Right atrium auricular region (tissue), 2 donors: ENCODE results near the gene GRM8. TPM values are rescaled to one million over a fixed set of nuclear protein-coding genes. Genes with fewer than 3 reads are reported as not detected.

Experiments
- DNase-seq: peaks from one replicate; pipeline ENCODE4 v3.0.0-alpha.2; 2019; ENCODE audit warnings: low spot score
- H3K27ac ChIP-seq, 2 donors: fragments of 200-600 bp; sonication (generic); 1 replicate in 1 of 2; 2 replicates in 1 of 2; pipeline ENCODE4 v1.5.1; 2016 to 2019
- H3K27me3 ChIP-seq, 2 donors: fragments of 200-600 bp; sonication (generic); one replicate each; pipeline versions ENCODE4 v1.5.1 to v1.6.0; 2017 to 2019
- H3K36me3 ChIP-seq: fragments of 200-600 bp; sonication (generic); one replicate; pipeline ENCODE4 v1.5.1; 2016
- H3K4me1 ChIP-seq, 2 donors: fragments of 200-600 bp; sonication (generic); one replicate each; pipeline versions ENCODE4 v1.5.1 to v1.6.0; 2017 to 2019
- H3K4me3 ChIP-seq, 2 donors: fragments of 200-600 bp; sonication (generic); 1 replicate in 1 of 2; 2 replicates in 1 of 2; pipeline ENCODE4 v1.5.1; 2017 to 2019; ENCODE audit warnings: mild to moderate bottlenecking in 1 of 2, moderate library complexity in 1 of 2
- H3K9me3 ChIP-seq, 2 donors: fragments of 200-600 bp; sonication (generic); one replicate each; pipeline ENCODE4 v1.5.1; 2019
- total RNA-seq, 2 donors: library from RNA; depleted of rRNA; stranded (reverse); fragments of >200 nt; gene quantifications; one replicate each; pipeline ENCODE4 v1.1.0, GENCODE V29; 2016
- TF ChIP-seq, protein P1 (sequence below), 2 donors: fragments of 200-600 bp; sonication (generic); IDR thresholded peaks; one replicate each; pipeline ENCODE4 v1.5.1; 2019; ENCODE audit warnings: antibody characterized with exemption in 2 of 2

Gene GRM8
- total RNA-seq, 2 donors from 2014 or later = not detected

- TF ChIP-seq, protein P1, sequence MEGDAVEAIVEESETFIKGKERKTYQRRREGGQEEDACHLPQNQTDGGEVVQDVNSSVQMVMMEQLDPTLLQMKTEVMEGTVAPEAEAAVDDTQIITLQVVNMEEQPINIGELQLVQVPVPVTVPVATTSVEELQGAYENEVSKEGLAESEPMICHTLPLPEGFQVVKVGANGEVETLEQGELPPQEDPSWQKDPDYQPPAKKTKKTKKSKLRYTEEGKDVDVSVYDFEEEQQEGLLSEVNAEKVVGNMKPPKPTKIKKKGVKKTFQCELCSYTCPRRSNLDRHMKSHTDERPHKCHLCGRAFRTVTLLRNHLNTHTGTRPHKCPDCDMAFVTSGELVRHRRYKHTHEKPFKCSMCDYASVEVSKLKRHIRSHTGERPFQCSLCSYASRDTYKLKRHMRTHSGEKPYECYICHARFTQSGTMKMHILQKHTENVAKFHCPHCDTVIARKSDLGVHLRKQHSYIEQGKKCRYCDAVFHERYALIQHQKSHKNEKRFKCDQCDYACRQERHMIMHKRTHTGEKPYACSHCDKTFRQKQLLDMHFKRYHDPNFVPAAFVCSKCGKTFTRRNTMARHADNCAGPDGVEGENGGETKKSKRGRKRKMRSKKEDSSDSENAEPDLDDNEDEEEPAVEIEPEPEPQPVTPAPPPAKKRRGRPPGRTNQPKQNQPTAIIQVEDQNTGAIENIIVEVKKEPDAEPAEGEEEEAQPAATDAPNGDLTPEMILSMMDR (IDR thresholded peaks at IDR 0.05) = no peak
- no peaks in the 10 kb centered on the region for H3K27me3 ChIP-seq
- DNase-seq = no peak
- no peak overlapping the region for H3K4me3 ChIP-seq
- H3K36me3 ChIP-seq = no peaks in the 10 kb centered on the region
- H3K9me3 ChIP-seq = no peaks in the 10 kb centered on the region
- no peak overlapping the region for H3K27ac ChIP-seq
- H3K4me1 ChIP-seq = no peaks in the 10 kb centered on the region
Measured at GRCh38 chr7:127093340-127093739, 159.4 kb downstream of the GRM8 start.

GRCh38 chr7:127091620-127092019 is 161.1 kb downstream of the GRM8 start:
- TF ChIP-seq, protein P1 (IDR thresholded peaks at IDR 0.05) = no peak
- Histone ChIP-seq H3K36me3 (no peaks in the 10 kb centered on the region), H3K9me3 (no peaks in the 10 kb centered on the region), H3K4me1 (no peaks in the 10 kb centered on the region), H3K4me3 (no peak overlapping the region), H3K27ac (no peak overlapping the region), H3K27me3 (no peaks in the 10 kb centered on the region)
- DNase-seq = no peak

DNA sequence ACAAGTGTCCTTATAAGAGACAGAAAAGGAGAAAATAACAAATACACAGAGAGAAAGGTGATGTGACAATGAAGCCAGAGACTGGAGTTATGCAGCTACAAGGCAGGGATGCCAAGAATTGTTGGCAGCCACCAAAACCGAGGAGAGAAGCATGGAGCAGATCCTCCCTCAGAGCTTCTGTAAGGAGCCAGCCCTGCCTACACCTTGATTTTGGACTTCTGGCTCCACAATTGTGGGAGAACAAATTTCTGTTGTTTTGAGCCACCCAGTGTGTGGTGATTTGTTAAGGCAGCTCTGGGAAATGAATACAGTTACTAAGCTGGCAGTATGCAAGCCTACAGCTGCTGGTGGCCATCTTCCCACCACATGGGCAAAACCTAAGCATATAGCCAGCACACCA is 163.6 kb downstream of the GRM8 start:
- TF ChIP-seq, protein P1 (IDR thresholded peaks at IDR 0.05) = no peak
- no peaks in the 10 kb centered on the region for H3K4me1 ChIP-seq
- no peaks in the 10 kb centered on the region for H3K27me3 ChIP-seq
- H3K36me3 ChIP-seq = no peaks in the 10 kb centered on the region
- no peak for DNase-seq
- no peak overlapping the region for H3K4me3 ChIP-seq
- no peaks in the 10 kb centered on the region for H3K9me3 ChIP-seq
- H3K27ac ChIP-seq = no peak overlapping the region

DNA sequence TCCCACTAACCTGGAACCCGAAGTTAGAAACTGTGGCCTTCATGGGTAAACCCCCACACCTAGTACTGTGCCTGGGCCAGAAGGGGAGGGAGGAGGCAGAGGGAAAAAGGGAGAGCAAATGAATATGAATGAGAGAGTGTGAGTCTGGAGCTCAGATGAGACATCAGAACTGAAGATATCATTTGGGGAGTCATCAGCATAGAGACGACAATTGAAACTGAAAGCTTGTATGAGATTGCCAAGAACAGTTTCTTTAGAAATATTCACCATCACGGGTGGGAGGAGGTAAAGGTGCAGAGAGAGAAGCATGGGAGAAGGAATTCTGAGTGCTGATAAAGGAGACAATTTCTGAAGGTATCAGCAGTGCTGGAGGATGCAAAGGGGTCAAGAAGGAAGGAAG is 171.2 kb downstream of the GRM8 start:
- H3K4me1 ChIP-seq = no peaks in the 10 kb centered on the region
- DNase-seq = no peak
- no peaks in the 10 kb centered on the region for H3K27me3 ChIP-seq
- H3K4me3 ChIP-seq = no peak overlapping the region
- TF ChIP-seq, protein P1 (IDR thresholded peaks at IDR 0.05) = no peak
- no peak overlapping the region for H3K27ac ChIP-seq
- H3K36me3 ChIP-seq = no peaks in the 10 kb centered on the region
- H3K9me3 ChIP-seq = no peaks in the 10 kb centered on the region

GRCh38 chr7:127080576-127080975 is 172.2 kb downstream of the GRM8 start:
- Histone ChIP-seq H3K4me1 (no peaks in the 10 kb centered on the region), H3K36me3 (no peaks in the 10 kb centered on the region), H3K4me3 (no peak overlapping the region), H3K27me3 (no peaks in the 10 kb centered on the region), H3K27ac (no peak overlapping the region), H3K9me3 (no peaks in the 10 kb centered on the region)
- DNase-seq = no peak
- TF ChIP-seq, protein P1 (IDR thresholded peaks at IDR 0.05) = no peak

DNA sequence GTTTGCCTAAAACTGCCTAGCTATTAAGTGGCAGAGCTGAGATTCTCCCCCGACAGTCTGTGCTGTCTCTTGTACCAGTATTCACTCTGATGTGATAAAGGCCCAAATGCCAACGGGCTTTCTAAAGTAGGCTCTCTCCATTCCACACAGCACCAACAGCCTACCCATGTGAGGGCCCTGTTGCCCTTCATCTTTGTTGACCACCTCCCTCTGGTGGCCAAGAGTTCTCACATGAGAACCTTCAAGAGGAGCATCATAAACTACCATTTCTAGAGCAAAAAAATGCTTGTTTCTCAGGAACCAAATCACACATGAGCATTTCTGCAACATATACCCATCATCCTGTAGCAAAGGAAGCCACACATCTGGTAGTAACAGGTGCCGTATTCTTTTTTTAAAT is 185.8 kb downstream of the GRM8 start:
- Histone ChIP-seq H3K4me3 (no peak overlapping the region), H3K9me3 (peaks cover 0 to 10% of the 10 kb centered on the region in 2 donors), H3K27me3 (no peaks in the 10 kb centered on the region), H3K36me3 (no peaks in the 10 kb centered on the region), H3K4me1 (no peaks in the 10 kb centered on the region), H3K27ac (no peak overlapping the region)
- no peak for DNase-seq
- TF ChIP-seq, protein P1 (IDR thresholded peaks at IDR 0.05) = no peak
